Stimulated activated CD4-positive, alpha-beta T cell treated with anti-CD3 and anti-CD28 coated beads, Interleukin-1b, Interleukin-23, amount 100 ng/mL, for 1 hour (primary cell): ENCODE data around the gene STXBP2.

Source experiments
- DNase-seq, 2 donors: peaks; one replicate each; pipeline ENCODE4 v3.0.0-alpha.2; 2020; ENCODE audit warnings: low read depth in 2 of 2

STXBP2 gene

DNA sequence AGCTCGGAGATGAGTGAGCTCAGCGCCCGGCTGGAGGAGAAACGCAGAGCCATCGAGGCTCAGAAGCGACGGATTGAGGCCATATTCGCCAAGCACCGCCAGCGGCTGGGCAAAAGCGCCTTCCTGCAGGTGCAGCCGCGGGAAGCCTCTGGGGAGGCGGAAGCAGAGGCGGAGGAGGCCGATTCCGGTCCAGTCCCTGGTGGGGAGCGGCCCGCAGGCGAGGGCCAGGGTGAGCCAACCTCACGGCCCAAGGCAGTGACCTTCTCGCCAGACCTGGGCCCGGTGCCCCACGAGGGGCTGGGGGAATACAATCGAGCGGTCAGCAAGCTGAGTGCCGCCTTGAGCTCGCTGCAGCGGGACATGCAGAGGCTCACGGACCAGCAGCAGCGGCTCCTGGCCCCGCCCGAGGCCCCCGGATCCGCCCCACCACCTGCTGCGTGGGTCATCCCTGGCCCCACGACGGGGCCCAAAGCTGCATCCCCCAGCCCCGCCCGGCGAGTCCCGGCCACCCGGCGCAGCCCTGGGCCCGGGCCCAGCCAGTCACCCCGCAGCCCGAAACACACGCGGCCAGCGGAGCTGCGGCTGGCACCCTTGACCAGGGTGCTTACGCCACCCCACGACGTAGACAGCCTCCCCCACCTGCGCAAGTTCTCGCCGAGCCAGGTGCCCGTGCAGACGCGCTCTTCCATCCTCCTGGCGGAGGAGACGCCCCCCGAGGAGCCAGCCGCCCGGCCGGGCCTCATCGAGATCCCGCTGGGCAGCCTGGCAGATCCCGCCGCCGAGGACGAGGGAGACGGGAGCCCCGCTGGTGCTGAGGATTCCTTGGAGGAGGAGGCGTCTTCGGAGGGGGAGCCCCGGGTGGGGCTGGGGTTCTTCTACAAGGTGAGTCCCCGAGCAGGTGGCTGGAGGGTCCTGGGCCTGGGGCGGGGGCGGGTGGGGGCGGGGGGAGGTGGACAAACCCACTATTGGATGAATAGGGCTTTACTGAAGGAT, 24.3 kb upstream of the STXBP2 start:
- no peak for DNase-seq

DNA sequence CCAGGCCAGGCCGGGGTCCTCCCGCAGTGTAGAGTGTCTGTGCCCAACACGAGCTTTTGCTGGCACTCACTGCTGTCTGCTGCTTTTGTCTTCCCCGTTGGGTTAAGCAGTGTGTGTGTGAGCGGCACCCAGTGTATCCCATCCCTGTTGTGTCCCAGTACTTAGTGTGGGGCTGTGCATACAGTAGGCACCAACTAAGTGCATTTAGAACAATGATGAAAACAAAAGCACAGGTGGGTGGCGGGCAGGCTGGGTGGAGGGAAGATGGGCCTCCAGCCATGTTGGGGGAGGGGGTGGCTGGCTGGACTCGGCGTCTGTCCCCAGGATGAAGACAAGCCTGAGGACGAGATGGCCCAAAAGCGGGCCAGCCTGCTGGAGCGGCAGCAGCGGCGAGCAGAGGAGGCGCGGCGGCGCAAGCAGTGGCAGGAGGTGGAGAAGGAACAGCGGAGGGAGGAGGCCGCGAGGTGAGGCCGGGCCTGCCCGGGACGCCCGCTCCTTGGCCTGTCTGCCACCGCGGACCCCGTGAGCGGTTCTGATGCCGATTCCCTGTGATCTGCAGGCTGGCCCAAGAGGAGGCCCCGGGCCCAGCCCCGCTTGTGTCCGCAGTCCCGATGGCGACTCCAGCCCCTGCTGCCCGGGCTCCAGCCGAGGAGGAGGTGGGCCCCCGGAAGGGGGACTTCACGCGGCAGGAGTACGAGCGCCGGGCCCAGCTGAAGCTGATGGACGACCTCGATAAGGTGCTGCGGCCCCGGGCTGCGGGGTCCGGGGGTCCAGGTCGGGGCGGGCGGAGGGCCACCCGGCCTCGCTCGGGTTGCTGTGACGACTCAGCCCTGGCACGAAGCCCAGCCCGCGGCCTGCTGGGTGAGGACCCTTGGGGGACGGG, 21.8 kb upstream of the STXBP2 start:
- DNase-seq: no peak

DNA sequence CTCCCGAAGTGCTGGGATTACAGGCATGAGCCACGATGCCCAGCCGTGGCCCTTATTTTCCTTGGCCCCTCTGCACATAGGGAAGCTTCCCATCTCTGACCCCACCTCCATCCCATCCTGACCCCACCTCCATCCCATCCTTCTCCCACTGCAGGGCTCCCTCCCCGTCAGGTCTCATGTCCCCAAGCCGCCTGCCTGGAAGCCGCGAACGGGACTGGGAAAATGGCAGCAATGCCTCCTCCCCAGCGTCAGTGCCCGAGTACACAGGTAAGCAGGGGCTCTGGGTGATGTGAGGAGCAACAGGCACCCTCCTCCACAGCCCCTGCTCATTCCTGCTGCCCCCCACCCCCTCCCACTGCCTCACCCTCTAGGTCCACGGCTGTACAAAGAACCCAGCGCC, 19.7 kb upstream of the STXBP2 start:
- no peak for DNase-seq

DNA sequence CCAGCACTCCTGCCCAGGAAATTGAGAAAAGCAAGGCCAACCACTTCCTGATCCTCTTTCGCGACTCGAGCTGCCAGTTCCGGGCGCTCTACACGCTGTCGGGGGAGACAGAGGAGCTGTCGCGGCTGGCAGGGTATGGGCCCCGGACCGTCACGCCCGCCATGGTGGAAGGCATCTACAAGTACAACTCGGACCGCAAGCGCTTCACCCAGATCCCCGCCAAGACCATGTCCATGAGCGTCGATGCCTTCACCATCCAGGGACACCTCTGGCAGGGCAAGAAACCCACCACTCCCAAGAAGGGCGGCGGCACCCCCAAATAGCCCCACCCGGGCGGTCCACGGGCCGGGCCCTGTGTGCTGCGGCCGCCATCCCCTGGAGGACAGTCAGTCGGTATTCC, 19.2 kb upstream of the STXBP2 start:
- no peak for DNase-seq

DNA sequence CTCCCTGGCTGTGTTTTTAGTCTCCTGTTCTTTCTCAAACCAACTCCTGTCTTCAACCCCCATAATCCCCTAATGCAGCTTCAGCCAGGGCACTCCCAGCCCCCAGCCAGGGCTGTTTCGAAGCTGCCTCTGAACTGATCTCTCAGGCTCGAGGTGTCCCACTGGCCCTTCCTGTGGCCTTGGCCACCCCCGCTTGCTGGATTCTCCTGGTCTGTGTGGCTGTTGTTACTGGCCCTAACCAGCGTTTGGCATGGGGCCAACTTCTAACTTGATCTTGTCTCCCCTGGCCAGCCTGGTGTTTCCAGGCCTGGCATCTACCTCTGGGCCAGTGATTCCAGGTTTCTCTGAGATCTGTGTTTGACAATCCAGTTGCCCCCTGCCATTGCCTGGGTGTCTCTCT, 18.6 kb upstream of the STXBP2 start:
- DNase-seq: no peak

DNA sequence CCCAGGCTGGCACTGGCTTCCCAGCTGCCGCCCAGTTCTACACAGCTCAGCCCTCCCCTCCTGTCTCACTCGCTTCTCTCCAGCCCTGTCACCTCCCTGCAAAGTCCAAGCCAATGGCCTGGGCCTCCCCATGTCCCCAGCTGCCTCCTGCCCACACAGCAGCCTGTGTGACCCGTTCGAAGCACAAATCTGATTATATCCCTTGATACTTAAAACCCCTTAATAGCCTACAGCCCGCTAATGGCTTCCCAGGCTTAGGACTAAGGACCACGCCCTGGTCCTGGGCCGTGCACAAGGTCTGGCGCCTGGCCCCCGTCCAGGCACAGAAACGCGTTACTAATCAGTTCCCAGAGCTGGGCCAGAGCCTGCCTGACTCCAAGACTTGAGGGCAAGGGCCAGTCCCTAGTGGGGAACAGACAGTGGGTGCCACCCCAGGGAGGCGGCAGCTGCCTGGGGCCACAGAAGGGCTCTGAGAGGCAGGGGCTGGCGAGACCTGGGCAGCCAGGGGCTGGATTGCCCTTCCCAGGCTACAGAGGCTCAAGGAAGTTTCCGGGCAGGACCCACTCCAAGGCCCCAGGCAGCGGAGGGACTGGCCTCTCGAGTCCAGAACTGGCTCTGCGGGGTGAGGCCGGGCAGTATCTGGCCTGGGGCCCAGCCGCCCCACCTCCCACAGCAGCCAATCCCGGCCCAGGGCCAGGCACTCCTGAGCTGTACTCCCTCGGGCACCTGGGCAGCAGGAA, 18.0 kb upstream of the STXBP2 start:
- DNase-seq: no peak

DNA sequence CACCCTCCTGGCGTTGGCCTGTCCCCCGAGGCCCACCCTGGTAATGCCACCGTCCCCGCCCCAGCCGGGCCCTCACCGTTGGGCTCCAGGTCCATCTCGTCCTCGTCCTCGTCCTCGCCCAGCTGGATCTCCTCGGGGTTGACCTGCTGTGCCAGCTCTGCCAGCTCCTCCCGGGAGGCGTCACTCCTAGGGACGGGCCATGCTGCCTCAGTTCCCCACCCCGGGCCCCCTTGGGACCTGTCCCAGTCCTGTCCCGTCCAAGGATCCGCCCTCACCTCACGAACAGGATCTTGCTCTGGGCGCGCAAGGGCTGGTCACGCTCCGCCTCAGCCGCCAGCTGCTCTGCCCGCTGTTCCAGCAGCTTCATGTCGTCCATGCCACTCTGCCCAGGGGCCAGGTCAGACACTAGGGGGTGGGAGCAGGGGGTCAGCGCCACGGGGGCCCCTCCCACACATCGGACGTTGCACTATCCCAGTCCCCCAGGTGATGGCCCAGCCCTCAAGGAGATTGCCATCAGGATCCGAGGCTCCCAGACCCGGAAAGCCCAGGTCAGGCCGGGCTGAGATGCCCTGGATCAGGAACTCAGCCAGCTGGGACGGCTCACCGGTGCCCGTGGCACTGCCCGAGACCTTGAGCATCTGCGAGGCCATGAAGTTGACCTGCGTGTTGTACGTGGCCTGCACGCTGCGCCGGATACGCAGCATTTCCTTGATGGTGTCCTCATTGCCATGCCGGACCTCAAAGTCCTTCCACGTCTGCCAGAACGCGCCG, 17.1 kb upstream of the STXBP2 start:
- no peak for DNase-seq

DNA sequence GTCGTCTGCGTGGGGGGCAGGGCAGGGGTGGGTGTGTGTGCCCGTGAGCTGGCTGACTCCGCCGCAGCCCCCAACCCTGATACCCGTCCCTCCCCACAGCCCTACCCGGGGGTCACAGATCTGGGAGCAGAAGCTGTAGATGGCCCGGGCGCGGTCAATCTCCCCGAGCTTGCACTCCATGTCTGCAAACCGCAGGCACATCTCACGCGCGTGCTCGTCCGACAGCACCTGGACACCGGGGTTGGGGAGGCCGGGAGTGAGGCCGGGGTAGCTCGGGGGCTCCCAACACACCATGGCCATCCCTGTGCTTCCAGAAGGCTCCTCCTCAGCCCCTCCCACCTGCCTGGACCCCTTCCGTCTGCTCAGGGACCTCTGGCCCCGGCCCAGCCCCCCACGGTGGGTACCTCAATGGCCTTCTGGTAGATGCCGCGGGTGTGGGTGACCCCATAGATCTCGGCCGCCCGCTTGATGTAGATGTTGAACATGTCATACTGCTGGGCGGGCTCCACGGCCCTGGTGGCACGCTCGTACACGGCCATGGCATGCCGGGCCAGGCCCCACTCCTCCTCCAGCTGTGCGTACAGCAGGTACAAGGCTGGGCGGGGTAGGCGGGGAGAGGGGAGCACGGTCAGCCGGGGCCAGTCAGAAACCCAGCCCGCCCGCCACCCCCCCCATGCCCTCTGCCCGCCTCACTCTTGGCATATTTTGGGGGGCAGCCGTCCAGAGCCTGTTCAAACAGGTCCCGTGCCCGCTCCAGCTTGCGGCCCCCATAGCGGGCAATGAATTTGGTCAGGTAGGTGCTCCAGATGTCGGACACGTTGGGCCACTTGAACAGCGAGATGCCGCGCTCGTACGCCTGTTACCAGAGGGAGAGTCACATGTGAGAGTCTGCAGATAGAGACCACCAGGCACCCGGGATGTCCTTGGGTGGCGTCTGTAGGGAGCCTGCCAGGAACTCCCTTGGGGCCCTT, 16.2 kb upstream of the STXBP2 start:
- DNase-seq: no peak

DNA sequence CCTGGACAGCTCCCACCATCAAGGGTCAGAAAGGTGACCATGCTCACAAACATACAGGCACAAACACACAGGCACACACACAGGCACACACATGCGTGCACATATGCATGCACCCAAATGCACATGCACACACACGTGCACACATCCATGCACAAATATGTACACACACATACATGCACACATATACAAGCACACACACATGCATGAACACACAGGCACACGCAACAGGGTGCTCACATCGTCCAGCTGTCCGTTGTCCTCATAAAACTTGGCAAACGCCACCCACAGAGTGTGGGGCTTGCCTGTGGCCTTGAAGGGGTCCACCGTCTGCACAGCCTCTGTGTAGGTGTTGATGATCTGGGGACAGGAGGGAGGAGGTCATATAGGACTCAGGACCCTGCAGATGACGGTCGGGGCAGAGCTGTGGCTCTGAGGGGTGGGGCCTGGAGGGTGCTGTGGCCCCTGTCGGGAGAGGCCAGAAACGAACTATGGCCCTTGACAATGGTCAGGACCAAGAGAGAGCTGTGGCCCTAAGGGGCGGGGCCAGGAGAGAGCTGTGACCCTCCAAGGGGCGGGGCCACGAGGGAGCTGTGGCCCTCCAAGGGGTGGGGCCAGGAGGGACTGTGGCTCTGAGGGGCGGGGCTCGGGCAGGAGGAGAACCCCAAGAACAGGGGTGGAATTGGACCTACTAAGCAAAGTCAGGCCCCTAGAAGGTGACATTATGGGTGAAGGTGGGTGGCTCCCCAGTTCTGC, 13.8 kb upstream of the STXBP2 start:
- DNase-seq: no peak

DNA sequence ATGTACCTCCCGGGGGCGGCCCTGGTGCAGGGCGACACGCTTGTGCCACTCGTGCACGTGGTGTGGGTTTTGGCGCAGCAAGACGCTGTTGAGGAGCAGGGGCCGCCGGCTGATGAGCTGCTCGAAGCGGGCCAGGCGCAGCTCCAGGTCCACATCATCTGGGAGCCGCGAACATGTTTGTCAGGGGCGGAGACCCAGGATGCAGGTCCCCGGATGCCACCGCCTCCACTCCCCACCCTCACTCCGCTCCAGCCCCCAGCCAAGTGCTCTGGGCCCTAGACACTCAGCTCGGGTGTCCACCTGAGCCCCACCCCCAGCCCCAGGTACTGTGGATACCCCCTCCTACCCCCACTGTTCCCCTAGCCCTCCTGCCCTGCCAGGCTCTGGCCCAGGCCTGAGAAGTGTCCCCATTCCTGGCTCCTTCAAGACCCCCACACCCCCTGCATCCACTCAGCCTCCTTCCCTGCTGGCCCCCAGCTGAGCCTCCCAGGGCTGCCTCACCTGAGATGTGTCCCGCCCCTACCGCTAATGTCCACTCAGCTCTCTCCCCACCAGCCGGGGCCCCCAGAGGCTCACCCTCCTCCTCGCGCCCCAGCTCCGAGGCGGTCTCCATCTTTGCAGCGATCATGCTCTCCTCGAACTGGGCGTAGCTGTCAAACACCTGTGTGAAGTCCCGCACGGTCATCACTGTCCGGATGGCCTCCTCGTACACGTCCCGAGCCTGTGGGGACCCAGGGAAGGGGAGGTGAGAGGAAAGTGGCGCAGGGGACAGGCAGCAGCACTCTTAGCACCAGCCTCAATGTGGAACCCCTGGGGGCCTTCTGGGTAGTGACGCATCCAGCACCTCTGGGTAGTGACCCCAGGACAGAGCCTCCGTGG, 12.9 kb upstream of the STXBP2 start:
- no peak for DNase-seq

DNA sequence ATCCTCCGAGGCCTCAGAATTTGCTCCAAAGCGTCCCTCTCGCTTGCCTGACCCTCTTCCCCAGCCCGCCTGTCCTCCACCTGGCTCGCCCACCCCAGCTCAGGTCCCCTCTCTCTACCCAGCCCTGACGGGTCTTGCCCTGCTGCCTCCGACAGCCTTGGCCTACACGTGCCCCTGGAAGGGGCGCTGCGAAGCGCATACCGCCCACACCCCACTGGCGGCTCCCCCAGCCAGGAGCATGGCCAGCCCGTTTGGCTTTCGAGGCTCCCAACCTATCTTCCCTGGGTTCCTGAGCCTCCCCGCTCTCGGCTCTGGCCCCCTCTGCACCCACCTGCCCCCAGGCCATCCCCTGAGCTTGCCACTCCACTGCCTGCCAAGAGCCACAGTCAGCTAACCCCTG, 12.1 kb upstream of the STXBP2 start:
- no peak for DNase-seq

DNA sequence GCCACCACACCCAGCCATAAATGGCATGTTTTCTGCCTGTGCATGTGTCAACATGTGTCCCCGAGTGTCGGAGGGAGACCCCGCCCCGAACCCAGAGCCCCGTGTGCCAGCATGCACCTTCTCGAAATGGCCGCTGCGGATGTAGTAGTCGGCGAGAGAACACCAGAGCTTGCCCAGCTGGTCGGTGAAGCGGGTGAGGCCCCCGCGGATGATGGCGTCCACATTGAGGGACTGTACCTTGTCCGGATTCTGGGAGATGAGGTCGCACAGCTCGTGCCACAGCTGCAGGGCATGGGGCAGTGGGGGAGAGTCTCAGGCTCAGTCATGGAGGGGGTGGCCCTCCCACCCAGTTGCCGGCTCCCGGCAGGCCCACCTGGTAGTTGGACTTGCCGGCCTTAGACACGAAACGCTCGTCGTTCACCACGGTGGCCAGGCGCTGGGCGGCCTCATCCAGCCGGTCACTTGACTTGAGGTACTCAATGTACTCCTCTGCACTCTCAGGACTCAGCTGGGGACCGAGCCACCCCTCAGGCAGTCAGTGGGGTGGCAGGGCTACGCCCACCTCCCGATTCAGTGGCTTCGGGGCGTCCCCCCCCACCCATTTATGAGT, 11.0 kb upstream of the STXBP2 start:
- DNase-seq: no peak

DNA sequence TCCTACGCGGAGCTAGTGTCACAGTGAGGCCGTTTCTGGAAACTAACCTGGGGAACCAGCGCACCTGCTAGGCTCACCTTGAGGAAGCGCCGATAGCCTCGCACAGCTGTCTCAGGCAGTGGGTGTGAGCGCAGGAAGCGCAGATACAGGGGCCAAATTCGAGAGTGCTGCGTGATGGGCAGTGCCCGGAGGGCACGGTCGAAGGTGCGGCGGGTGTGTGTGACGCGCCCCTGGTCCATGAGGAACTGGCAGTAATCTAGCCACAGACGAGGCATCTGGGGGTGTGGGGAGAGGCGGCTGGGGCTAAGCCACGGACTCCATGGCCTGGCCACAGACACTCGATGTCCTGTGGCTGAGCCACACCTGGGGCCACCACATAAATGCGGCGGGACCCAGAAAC, 9.7 kb upstream of the STXBP2 start:
- DNase-seq: no peak

DNA sequence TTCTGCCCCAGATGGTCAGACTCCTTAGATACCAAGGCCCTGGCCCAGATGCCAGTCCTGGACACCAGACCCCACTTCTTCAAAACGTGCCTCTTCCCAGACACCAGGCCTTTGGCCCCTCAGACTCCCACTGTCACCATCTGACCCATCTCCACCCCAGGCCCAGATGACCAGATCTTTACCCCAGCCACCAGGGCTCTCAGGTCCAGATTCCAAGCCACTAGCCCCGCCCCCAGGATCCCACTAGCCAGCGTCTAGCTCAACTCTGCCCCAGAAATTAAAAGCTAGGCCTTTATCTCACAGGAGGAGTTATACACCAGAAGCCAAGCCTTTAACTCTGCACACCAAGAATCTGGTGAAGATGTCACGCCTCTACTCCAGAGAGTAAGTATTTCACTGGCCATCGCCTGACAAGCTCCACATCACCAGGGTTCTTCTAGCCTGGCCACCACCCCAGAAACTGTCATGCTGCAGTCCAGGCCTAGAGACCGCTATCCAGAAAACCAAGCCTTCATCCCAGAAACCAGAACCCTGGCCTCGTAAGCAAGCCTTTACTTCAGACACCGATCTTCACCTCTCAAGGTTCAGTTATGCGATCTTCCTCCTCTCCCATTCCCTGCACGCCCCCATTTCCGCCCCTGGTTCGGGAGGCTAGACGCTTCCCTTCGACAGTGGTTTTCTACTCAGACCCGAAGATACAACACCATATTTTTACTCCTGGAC, 8.2 kb upstream of the STXBP2 start:
- no peak for DNase-seq

DNA sequence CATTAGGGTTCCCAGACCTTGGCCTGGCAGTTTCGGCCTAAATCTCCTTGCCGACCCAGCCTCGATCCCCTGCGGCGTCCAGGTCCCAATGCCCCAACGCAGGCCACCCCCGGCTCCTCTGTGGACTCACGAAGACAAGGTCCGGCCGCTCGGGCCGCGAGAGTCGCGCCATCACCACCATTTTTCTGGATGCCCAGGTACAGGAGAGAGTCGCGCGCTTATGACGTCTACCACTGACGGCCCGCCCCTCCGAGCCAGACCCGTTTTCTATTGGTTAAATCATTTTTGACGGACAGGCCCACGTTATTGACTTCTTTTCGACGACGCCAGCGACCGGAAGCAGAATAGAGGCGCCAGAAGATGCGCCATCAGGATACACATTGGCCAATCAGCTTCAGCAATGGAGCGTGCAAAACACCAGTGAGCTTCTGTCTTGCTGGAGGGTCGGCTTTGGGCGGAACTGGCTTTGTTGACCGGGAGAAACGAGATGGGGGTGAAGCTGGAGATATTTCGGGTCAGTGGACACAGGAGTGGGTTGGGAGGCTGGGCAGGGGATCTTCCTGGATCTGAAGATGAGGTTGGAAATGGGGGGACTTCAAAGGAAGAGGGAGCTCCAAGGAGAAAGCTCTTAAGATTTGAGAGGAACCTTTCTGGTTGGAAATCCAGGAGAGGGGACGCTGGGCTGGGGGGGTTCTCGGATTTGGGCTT, 7.4 kb upstream of the STXBP2 start, which contains the start of the genes PET100 and XAB2:
Gene PET100, plus strand, starts transcription at position 447 of the 708 bp plus-strand sequence. Its CDS starts 41 bp downstream, at position 488.
Gene XAB2, minus strand, starts transcription at position 199 of the 708 bp plus-strand sequence. Its CDS starts 18 bp downstream, at position 181.
- peak; percentile 78 to 89 for DNase-seq

DNA sequence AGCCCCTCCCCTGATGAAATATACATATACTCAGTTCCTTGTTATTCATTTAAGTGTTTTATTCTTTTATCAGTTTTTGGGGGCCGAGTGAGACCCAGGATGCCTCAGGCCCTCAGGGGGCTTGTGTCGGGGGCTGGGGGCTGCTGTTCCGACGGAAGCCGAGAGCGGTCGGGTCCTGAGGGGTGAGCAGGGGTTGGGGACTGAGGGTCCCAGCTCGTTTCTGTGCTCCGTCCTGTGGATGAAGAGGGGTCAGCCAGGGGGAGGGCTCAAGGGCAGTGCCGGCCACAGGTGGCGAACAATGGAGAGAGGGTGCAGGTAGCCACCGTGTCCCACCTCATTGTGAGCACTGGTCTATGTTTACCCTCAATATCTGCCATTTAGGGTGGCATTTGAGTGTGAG, 5.3 kb upstream of the STXBP2 start:
- DNase-seq: no peak
